Esophagus squamous epithelium (tissue), 5 donors: ENCODE data around the gene RAB22A. TPM values are rescaled to one million over a fixed set of nuclear protein-coding genes. Genes with fewer than 3 reads are reported as not detected.

Experiments
- DNase-seq: peaks from one replicate; lab custom pipeline; 2025; lab: John Stamatoyannopoulos, UW
- H3K27ac ChIP-seq, 4 donors: fragments of 200-600 bp; sonication (generic); one replicate each; pipeline ENCODE4 v1.5.1; 2016 to 2019; ENCODE audit warnings: mild to moderate bottlenecking in 1 of 4
- H3K27me3 ChIP-seq, 4 donors: fragments of 200-600 bp; sonication (generic); 1 replicate in 3 of 4; 2 replicates in 1 of 4; pipeline versions ENCODE4 v1.5.1 to v1.6.0; 2017 to 2021; ENCODE audit warnings: antibody characterized with exemption in 1 of 4
- H3K36me3 ChIP-seq, 3 donors: fragments of 200-600 bp; sonication (generic); one replicate each; pipeline ENCODE4 v1.5.1; 2016 to 2019
- H3K4me1 ChIP-seq, 3 donors: fragments of 200-600 bp; sonication (generic); one replicate each; pipeline ENCODE4 v1.5.1; 2017 to 2019
- H3K4me3 ChIP-seq, 4 donors: fragments of 200-600 bp; sonication (generic); 1 replicate in 3 of 4; 2 replicates in 1 of 4; pipeline ENCODE4 v1.5.1; 2016 to 2019; ENCODE audit warnings: mild to moderate bottlenecking in 2 of 4, moderate library complexity in 1 of 4
- H3K9me3 ChIP-seq, 3 donors: fragments of 200-600 bp; sonication (generic); one replicate each; pipeline ENCODE4 v1.5.1; 2016 to 2019
- POLR2A ChIP-seq, 4 donors: fragments of 450-650 bp; IDR thresholded peaks; one replicate each; pipeline ENCODE4 v1.6.1; 2017; ENCODE audit warnings: antibody characterized with exemption in 4 of 4, mild to moderate bottlenecking in 4 of 4, moderate library complexity in 3 of 4
- WGBS, 2 donors: methylation state at CpG; one replicate each; pipeline ENCODE4 v1.1.5; 2018; 5-methylcytosine and 5-hydroxymethylcytosine counted together
- intact Hi-C: fragments of 100-400 bp; cut with DNase I; formaldehyde crosslinking; loops from one replicate; pipeline ENCODE4 v1.15.0; 2022
- total RNA-seq, 4 donors: library from RNA; depleted of rRNA; stranded (reverse); fragments of >200 nt; gene quantifications; one replicate each; pipeline ENCODE4 v1.1.0, GENCODE V29; 2016
- TF ChIP-seq, protein P1 (sequence below), 6 experiments: fragments of 450-650 bp in 4 of 6; fragments of 200-600 bp in 2 of 6; sonication (generic) in 2 of 6; IDR thresholded peaks; one replicate each; pipeline ENCODE4 v1.5.1; 2016 to 2019; ENCODE audit warnings: antibody characterized with exemption in 6 of 6, mild to moderate bottlenecking in 4 of 6, moderate library complexity in 4 of 6
- donor health status: DM: yes; HTN: yes; CAD: no.

Gene RAB22A
- total RNA-seq, 4 donors from 2014 or later, result 18.4 to 33.2 (median 21.4) TPM

DNA sequence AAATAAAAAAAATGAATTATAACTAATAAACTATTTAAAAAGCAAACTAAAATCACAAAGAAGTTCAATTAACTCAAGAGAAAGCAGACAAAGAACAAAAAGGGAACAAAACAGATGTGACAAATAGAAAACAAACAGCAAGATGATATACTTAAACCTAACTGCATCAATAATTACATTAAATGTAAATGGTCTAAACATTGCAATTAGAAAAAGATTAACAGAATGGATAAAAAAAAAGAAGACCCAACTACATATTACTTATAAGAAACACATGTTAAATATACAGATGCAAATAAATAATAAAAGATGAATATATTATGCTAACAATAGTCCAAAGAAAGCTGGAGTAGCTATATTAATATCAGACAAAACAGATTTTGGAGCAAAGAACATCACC lies 35.1 kb upstream of the RAB22A start:
- H3K9me3 ChIP-seq, result no peaks in the 10 kb centered on the region
- no peaks in the 10 kb centered on the region for H3K27me3 ChIP-seq
- peaks cover 0 to 33% (median 0%) of the 10 kb centered on the region in 3 donors for H3K36me3 ChIP-seq
- H3K4me1 ChIP-seq, result no peaks in the 10 kb centered on the region
- no peak overlapping the region for H3K27ac ChIP-seq
- H3K4me3 ChIP-seq, result no peak overlapping the region
- intact Hi-C loops, result no loop called here
- TF ChIP-seq, protein P1, sequence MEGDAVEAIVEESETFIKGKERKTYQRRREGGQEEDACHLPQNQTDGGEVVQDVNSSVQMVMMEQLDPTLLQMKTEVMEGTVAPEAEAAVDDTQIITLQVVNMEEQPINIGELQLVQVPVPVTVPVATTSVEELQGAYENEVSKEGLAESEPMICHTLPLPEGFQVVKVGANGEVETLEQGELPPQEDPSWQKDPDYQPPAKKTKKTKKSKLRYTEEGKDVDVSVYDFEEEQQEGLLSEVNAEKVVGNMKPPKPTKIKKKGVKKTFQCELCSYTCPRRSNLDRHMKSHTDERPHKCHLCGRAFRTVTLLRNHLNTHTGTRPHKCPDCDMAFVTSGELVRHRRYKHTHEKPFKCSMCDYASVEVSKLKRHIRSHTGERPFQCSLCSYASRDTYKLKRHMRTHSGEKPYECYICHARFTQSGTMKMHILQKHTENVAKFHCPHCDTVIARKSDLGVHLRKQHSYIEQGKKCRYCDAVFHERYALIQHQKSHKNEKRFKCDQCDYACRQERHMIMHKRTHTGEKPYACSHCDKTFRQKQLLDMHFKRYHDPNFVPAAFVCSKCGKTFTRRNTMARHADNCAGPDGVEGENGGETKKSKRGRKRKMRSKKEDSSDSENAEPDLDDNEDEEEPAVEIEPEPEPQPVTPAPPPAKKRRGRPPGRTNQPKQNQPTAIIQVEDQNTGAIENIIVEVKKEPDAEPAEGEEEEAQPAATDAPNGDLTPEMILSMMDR (IDR thresholded peaks at IDR 0.05), result no peak
- TF ChIP-seq POLR2A (IDR thresholded peaks at IDR 0.05), result no peak
- no peak for DNase-seq

DNA sequence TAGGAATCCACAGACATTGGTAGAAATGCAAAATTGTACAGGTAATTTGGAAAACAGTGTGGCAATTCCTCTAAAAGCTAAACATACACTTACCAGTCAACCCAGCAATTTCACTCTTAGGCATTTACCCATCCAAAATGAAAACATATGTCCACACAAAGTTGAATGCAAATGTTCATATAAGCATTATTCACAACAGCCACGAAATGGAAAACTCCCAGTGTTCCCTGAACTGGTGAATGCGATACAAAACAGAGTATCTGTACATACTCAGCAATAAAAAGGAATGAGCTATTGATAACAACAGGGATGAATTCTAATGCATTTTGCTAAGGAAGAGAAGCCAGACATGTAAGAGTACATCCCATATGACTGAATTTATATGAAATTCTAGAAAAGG lies 32.4 kb upstream of the RAB22A start:
- Histone ChIP-seq H3K27ac (no peak overlapping the region), H3K9me3 (no peaks in the 10 kb centered on the region), H3K27me3 (no peaks in the 10 kb centered on the region), H3K4me3 (no peak overlapping the region), H3K36me3 (peaks cover 0 to 6% (median 0%) of the 10 kb centered on the region in 3 donors), H3K4me1 (no peaks in the 10 kb centered on the region)
- DNase-seq, result no peak
- 95 to 96% methylated on average over 2 of the region's 2 CpGs for WGBS, 2 donors
- TF ChIP-seq POLR2A (IDR thresholded peaks at IDR 0.05), result no peak
- TF ChIP-seq, protein P1 (IDR thresholded peaks at IDR 0.05), result no peak
- intact Hi-C loops, result no loop called here

DNA sequence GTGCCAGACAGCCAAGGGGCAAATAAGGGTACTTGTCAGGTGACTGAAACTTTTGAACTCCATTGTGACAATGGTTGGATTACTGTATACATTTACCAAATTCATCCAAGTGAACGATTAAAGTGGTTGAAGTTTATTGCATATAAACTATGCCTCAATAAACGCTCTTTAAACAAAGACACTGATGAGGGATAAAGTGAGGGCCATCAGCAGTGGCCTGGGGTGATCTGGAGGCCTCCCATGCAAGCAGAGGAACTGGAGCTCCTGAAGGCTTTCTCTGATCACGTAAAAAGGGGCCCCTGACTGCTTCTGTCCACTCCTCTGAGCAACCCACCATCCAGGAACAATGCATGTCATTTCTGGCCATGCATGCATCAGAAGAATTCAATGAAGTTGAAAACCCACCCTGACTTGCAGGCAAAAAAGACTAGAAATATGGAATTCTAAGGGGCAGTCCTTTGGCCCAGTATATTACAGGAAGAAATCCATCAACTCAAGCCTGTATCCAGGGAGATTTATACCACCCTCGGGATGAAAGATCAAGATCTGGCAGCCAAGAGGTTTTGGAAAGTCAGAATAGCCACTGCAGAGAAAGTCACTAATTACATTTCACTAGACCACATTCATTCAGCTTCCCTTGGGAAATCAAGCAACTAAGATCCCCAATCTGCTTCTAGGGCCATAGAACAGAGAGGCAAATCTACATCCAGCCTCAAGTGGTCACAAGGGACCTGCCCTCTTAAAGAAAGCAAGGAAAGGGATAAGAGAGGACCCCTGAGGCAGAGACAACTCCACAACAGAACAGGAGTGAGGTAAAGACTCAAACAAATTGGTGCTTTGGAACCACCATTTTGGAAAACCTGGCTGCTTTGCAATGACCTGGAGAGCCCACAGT lies 31.7 kb upstream of the RAB22A start:
- Histone ChIP-seq H3K9me3 (no peaks in the 10 kb centered on the region), H3K36me3 (peaks cover 0 to 2% (median 0%) of the 10 kb centered on the region in 3 donors), H3K4me3 (no peak overlapping the region), H3K27ac (no peak overlapping the region), H3K27me3 (no peaks in the 10 kb centered on the region), H3K4me1 (no peaks in the 10 kb centered on the region)
- TF ChIP-seq, protein P1 (IDR thresholded peaks at IDR 0.05), result no peak
- TF ChIP-seq POLR2A (IDR thresholded peaks at IDR 0.05), result no peak
- 69 to 75% methylated on average over 4 of the region's 4 CpGs for WGBS, 2 donors
- no peak for DNase-seq
- intact Hi-C loops, result no loop called here

DNA sequence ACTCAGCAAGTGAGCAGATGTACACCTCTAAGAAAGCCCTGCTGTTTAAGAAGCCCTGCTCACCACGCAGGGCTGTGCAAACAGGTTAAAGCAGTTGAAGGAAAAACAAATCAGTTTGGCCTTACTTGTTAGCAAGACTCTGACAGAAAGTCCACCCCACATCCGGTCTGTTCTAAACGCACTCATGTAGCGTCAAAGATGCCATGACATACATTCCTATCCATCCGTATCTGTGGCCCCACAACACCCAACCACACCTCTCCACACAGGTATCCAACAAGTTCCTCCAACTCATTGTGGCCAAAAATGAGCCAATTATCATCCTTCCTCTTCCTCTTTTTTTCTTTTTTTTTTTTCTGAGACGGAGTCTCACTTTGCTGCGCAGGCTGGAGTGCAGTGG lies 22.8 kb upstream of the RAB22A start:
- Histone ChIP-seq H3K4me3 (no peak overlapping the region), H3K4me1 (no peaks in the 10 kb centered on the region), H3K27ac (no peak overlapping the region), H3K9me3 (no peaks in the 10 kb centered on the region), H3K27me3 (no peaks in the 10 kb centered on the region), H3K36me3 (peaks cover 0 to 37% (median 0%) of the 10 kb centered on the region in 3 donors)
- no peak for DNase-seq
- intact Hi-C loops, result no loop called here
- no peak for TF ChIP-seq POLR2A (IDR thresholded peaks at IDR 0.05)
- TF ChIP-seq, protein P1 (IDR thresholded peaks at IDR 0.05), result no peak
- WGBS, 2 donors, result 63 to 80% methylated on average over 7 of the region's 7 CpGs

DNA sequence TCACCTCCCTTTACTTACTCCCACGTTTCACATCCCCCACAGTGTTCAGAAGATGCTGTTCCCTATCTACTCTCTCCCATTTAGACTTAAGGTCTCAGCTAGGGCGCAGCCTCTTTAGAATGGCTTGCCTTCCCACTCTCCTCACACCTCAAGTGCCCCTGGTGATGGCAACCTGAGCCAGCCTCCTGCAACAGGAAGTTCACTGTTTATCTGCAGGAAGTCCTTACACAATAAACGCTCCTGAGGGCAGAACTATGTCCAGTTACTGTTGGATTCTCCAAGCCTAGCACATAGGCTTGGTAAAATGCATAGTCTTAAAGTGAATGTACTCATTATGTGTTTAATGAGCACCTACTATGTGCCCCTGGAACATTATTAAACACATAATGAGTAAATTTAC lies 21.9 kb upstream of the RAB22A start:
- H3K27ac ChIP-seq, result no peak overlapping the region
- H3K27me3 ChIP-seq, result no peaks in the 10 kb centered on the region
- no peak overlapping the region for H3K4me3 ChIP-seq
- no peaks in the 10 kb centered on the region for H3K4me1 ChIP-seq
- no peaks in the 10 kb centered on the region for H3K9me3 ChIP-seq
- intact Hi-C loops, result no loop called here
- 80 to 85% methylated on average over 3 of the region's 3 CpGs for WGBS, 2 donors
- TF ChIP-seq, protein P1 (IDR thresholded peaks at IDR 0.05), result no peak
- no peak for TF ChIP-seq POLR2A (IDR thresholded peaks at IDR 0.05)
- DNase-seq, result no peak
- peaks cover 0 to 37% (median 0%) of the 10 kb centered on the region in 3 donors for H3K36me3 ChIP-seq
